Fibroblast of mammary gland (primary cell): ENCODE data around the gene GMPPB.
"Not testable (repeated sequence)": the region's sequence is repeated elsewhere in the genome, so short reads cannot be mapped to it uniquely, and the experiment has no call there.

Experiments
- DNase-seq: peaks from one replicate; pipeline ENCODE4 v3.0.0-alpha.2; 2010; ENCODE audit warnings: low read depth
- H3K4me3 ChIP-seq: 2 replicates; pipeline ENCODE4 v1.5.1; 2011; ENCODE audit warnings: low read depth, mild to moderate bottlenecking, low read length, moderate library complexity; ENCODE audit not compliant: control insufficient read depth
- CTCF ChIP-seq: conservative IDR thresholded peaks from 2 replicates; pipeline ENCODE4 v1.5.1; 2011; ENCODE audit warnings: low read depth, low read length, inconsistent platforms; ENCODE audit not compliant: control insufficient read depth, insufficient read depth

GMPPB gene

GRCh38 chr3:49761661-49762060 lies 37.9 kb upstream of the GMPPB start:
- TF ChIP-seq CTCF, result no peak
- H3K4me3 ChIP-seq, result no peak overlapping the region
- DNase-seq, result no peak

- no peak for DNase-seq
- no peak overlapping the region for H3K4me3 ChIP-seq
- TF ChIP-seq CTCF, result no peak
Measured at GRCh38 chr3:49759226-49759625, 35.5 kb upstream of the GMPPB start.

DNA sequence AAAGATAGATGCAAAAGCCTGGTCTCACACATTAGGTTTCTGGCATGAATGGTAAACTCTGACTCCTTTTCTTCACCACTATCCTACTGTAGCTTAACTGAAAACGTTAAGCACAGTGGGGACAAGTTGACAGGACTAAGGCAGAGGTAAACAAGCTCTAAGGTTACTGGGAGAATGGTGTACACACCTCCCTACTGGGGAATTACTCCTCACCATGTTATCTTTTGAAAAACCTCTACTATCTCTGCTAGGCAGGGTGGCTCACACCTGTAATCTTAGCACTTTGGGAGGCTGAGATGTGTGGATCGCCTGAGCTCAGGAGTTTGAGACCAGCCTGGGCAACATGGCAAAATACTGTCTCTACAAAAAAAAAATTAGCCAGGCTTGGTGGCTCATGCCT lies 33.4 kb upstream of the GMPPB start:
- H3K4me3 ChIP-seq, result no peak overlapping the region
- no peak for DNase-seq
- TF ChIP-seq CTCF, result no peak

DNA sequence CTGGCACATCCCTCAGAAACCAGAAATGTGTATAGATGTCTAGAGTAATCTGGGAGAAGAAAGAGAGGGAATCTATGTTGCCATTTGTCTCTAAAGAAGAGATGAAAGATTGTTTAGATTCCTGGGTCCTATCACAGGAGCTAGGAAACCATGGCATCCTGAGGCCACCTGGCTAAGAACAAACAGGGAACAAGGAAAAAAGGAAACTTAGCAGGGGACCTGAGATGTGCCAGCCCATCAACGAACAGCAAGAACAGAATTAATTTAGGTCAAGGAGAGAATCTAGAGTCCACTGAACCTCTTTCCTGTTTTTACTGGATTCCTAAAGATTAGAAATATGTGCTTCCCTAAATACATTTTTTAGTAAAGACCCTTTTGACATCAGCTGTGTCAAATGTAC lies 32.3 kb upstream of the GMPPB start:
- no peak for TF ChIP-seq CTCF
- DNase-seq, result no peak
- no peak overlapping the region for H3K4me3 ChIP-seq

DNA sequence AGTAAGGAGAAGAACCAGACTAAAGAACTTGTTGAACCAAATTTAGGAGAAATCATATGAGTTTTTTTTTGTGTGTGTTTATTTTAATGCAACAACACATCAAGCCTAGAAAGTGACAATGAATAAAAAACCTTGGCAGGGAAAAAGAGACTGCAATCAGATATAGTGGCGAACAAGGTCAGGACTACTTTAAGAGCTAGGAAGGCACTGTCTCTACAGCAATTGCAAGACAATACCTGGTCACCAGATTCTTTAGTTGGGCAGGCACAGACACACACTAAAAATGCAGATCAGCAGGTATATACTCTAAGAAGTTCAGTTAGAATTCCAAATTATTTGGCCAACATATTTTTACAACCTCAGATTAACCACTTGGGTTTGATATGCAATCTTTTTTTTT lies 30.8 kb upstream of the GMPPB start:
- H3K4me3 ChIP-seq, result no peak overlapping the region
- TF ChIP-seq CTCF, result no peak
- no peak for DNase-seq

- no peak for TF ChIP-seq CTCF
- DNase-seq, result no peak
- H3K4me3 ChIP-seq, result no peak overlapping the region
Measured at GRCh38 chr3:49751501-49751900, 27.8 kb upstream of the GMPPB start.

- TF ChIP-seq CTCF, result no peak
- no peak overlapping the region for H3K4me3 ChIP-seq
- no peak for DNase-seq
Measured at GRCh38 chr3:49750056-49750455, 26.3 kb upstream of the GMPPB start.

DNA sequence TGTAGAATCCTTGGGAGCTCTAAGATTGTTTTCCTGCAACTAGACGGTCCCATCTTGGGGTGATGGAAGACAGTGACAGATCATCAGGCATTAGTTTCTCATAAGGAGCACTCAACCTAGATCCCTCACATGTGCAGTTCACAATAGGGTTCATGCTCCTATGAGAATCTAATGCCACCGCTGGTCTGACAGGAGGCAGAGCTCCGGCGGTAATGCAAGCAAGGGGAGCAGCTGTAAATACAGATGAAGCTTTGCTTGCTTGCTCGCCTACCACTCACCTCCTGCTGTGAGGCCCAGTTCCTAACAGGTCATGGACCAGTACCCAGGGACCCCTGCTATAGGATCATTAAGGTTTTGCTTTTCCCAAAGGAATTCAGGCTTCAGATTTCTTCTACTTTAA lies 25.1 kb upstream of the GMPPB start:
- not testable (repeated sequence) for DNase-seq, H3K4me3 ChIP-seq
